MCF 10A (cell line): ENCODE data around the gene TMED8. TPM values are rescaled to one million over a fixed set of nuclear protein-coding genes. Genes with fewer than 3 reads are reported as not detected.

Source experiments
- BruUV-seq: library from RNA; stranded (reverse); fragments of 400-500 nt; replicated peaks from 2 replicates; lab custom pipeline; 2021; lab: Mats Ljungman, UMichigan
- CTCF ChIA-PET: fragments of 300-600 bp; sonication (Branson Sonifier 250); formaldehyde crosslinking; extraction: SDS; loops from one replicate; lab custom pipeline; 2021; ENCODE audit warnings: antibody characterized with exemption, inconsistent platforms; lab: Yijun Ruan, JAX
- POLR2A ChIA-PET: fragments of 300-600, 350-650 bp; sonication (Branson Sonifier 250); formaldehyde crosslinking; extraction: SDS; loops from one replicate; lab custom pipeline; 2020; ENCODE audit warnings: antibody characterized with exemption, inconsistent platforms; lab: Yijun Ruan, JAX
- DNase-seq: peaks from one replicate; pipeline ENCODE4 v3.0.0-alpha.2; 2018; ENCODE audit not compliant: unreplicated experiment
- H3K27ac Mint-ChIP-seq: one replicate; pipeline ENCODE4 v1.8.0; 2022; ENCODE audit warnings: mild to moderate bottlenecking, low read depth, mixed read lengths; ENCODE audit not compliant: unreplicated experiment
- H3K27me3 Mint-ChIP-seq: one replicate; pipeline ENCODE4 v1.8.0; 2022; ENCODE audit warnings: mixed read lengths; ENCODE audit not compliant: insufficient read depth, unreplicated experiment
- H3K36me3 Mint-ChIP-seq: one replicate; pipeline ENCODE4 v1.8.0; 2022; ENCODE audit warnings: mild to moderate bottlenecking, moderate library complexity, mixed read lengths; ENCODE audit not compliant: insufficient read depth, unreplicated experiment
- H3K4me1 Mint-ChIP-seq: one replicate; pipeline ENCODE4 v1.8.0; 2022; ENCODE audit warnings: mixed read lengths; ENCODE audit not compliant: insufficient read depth, unreplicated experiment
- H3K4me3 Mint-ChIP-seq: one replicate; pipeline ENCODE4 v1.8.0; 2022; ENCODE audit warnings: mild to moderate bottlenecking, moderate library complexity, mixed read lengths; ENCODE audit not compliant: unreplicated experiment
- H3K9me3 Mint-ChIP-seq: one replicate; pipeline ENCODE4 v1.8.0; 2022; ENCODE audit warnings: mixed read lengths; ENCODE audit not compliant: unreplicated experiment
- CTCF ChIP-seq: fragments of 200-600 bp; IDR thresholded peaks from one replicate; pipeline ENCODE4 v1.8.0; 2022; ENCODE audit warnings: antibody characterized with exemption, mild to moderate bottlenecking; ENCODE audit not compliant: unreplicated experiment
- intact Hi-C: fragments of 100-400 bp; cut with micrococcal nuclease; formaldehyde crosslinking; loops from 2 replicates; pipeline ENCODE4 v1.14.1; 2022
- total RNA-seq: library from RNA; stranded (reverse); gene quantifications from 2 replicates; pipeline ENCODE4 v1.2.3, GENCODE V29; 2022

Gene TMED8
- total RNA-seq, 1 experiment from 2014 or later = 9.3 TPM

GRCh38 chr14:77309131-77309530 lies 67.8 kb downstream of the TMED8 start:
- POLR2A ChIA-PET = interaction anchor here (1.2 to 2.3 kb wide), 2 partner anchors 12 to 497 kb away, joined by 4 to 10 read pairs; partner anchors contain the start of genes GSTZ1 and POMT2
- no peak overlapping the region for H3K27ac Mint-ChIP-seq
- CTCF ChIA-PET = interaction anchor here (1.5 kb wide), 1 partner anchor 156 kb away, joined by 10 read pairs; no protein-coding TSS in a partner anchor
- H3K4me1 Mint-ChIP-seq = peaks cover 54% of the 10 kb centered on the region
- BruUV-seq = no TSS peak
- no peak for DNase-seq
- H3K4me3 Mint-ChIP-seq = no peak overlapping the region
- H3K27me3 Mint-ChIP-seq = no peaks in the 10 kb centered on the region
- no peaks in the 10 kb centered on the region for H3K36me3 Mint-ChIP-seq
- no peaks in the 10 kb centered on the region for H3K9me3 Mint-ChIP-seq
- intact Hi-C loops = loop anchor here (10.0 kb wide), 1 partner anchor 434 kb away; no protein-coding TSS in a partner anchor
- no peak for TF ChIP-seq CTCF

- ChIA-PET CTCF (interaction anchor here (1.4 to 1.8 kb wide), 2 partner anchors 9 to 152 kb away, joined by 5 to 23 read pairs; no protein-coding TSS in a partner anchor), POLR2A (interaction anchor here (0.6 to 1.4 kb wide), 3 partner anchors 13 to 372 kb away, joined by 3 to 4 read pairs (median 3); no protein-coding TSS in a partner anchor)
- DNase-seq = no peak
- Mint-ChIP-seq H3K27ac (peak overlapping the region; percentile 67), H3K4me1 (peaks cover 49% of the 10 kb centered on the region), H3K36me3 (no peaks in the 10 kb centered on the region), H3K27me3 (no peaks in the 10 kb centered on the region), H3K4me3 (no peak overlapping the region), H3K9me3 (no peaks in the 10 kb centered on the region)
- no peak for TF ChIP-seq CTCF
- no TSS peak for BruUV-seq
- intact Hi-C loops = loop anchor here (10.0 kb wide), 1 partner anchor 432 kb away; no protein-coding TSS in a partner anchor
Measured at GRCh38 chr14:77306851-77307496, 69.9 kb downstream of the TMED8 start.

- CTCF ChIA-PET = interaction anchor here (1.4 to 1.8 kb wide), 2 partner anchors 9 to 151 kb away, joined by 5 to 23 read pairs; no protein-coding TSS in a partner anchor
Measured at GRCh38 chr14:77306416-77306815, 70.5 kb downstream of the TMED8 start.

More at GRCh38 chr14:77306416-77306815, 70.5 kb downstream of the TMED8 start:
- no TSS peak for BruUV-seq
- Mint-ChIP-seq H3K36me3 (no peaks in the 10 kb centered on the region), H3K27me3 (no peaks in the 10 kb centered on the region), H3K9me3 (no peaks in the 10 kb centered on the region), H3K4me3 (no peak overlapping the region), H3K27ac (peak overlapping the region; percentile 67), H3K4me1 (peaks cover 45% of the 10 kb centered on the region)
- intact Hi-C loops = loop anchor here (10.0 kb wide), 1 partner anchor 432 kb away; no protein-coding TSS in a partner anchor
- no peak for DNase-seq
- POLR2A ChIA-PET = interaction anchor here (0.6 to 1.4 kb wide), 2 partner anchors 14 to 372 kb away, joined by 3 to 4 read pairs; no protein-coding TSS in a partner anchor
- TF ChIP-seq CTCF = no peak
